ENCODE data around the gene MYLK2. TPM values are rescaled to one million over a fixed set of nuclear protein-coding genes. Genes with fewer than 3 reads are reported as not detected.

MYLK2 gene
- polyA plus RNA-seq, 1 donor (not counting 4 experiments of a cell fraction or from before 2014, with no cell fraction given): 0.05 TPM

- H3K9ac ChIP-seq (ENCODE audit: control insufficient read depth, extremely low read depth, insufficient read depth, low read length): no peak within 1 kb of the TSS
- H3K4me3 ChIP-seq (ENCODE audit: control insufficient read depth in 2 of 3, extremely low read depth in 1 of 3, insufficient read depth in 2 of 3, low read depth in 1 of 3, low read length in 3 of 3): no peak within 1 kb of the TSS
- H3K36me3 ChIP-seq (ENCODE audit: control insufficient read depth in 2 of 2, extremely low read depth in 1 of 2, insufficient read depth in 2 of 2, low read length in 2 of 2): no peaks in the 10 kb centered on the region
- FAIRE-seq (no peak), DNase-seq (ENCODE audit: low read depth, low spot score) (no peak)
- no peak within 1 kb of the TSS for H3K27ac ChIP-seq (ENCODE audit: control insufficient read depth, insufficient read depth, low read length)
- no peaks in the 10 kb centered on the region for H3K9me3 ChIP-seq (ENCODE audit: control insufficient read depth, low read depth, low read length)
- H4K20me1 ChIP-seq (ENCODE audit: control insufficient read depth, extremely low read depth, insufficient read depth, low read length): peaks cover 3% of the 10 kb centered on the region
- H3K79me2 ChIP-seq (ENCODE audit: control insufficient read depth, insufficient read depth, low read length): no peaks in the 10 kb centered on the region
- H3K4me1 ChIP-seq (ENCODE audit: control insufficient read depth, extremely low read depth, insufficient read depth, low read length): no peaks in the 10 kb centered on the region
- H3K27me3 ChIP-seq (ENCODE audit: control insufficient read depth, extremely low read depth, insufficient read depth, low read length): peaks cover 37% of the 10 kb centered on the region
- no peak within 1 kb of the TSS for H3K4me2 ChIP-seq (ENCODE audit: control insufficient read depth, extremely low read depth, insufficient read depth, low read depth, low read length)
- no peak for TF ChIP-seq CTCF (optimal IDR thresholded peaks at IDR 0.05 in 1 of 3, IDR thresholded peaks at IDR 0.05 in 1 of 3, conservative IDR thresholded peaks at IDR 0.05 in 1 of 3; ENCODE audit: extremely low read depth in 1 of 3, insufficient read depth in 2 of 3, low read length in 3 of 3)
- no peak for TF ChIP-seq EZH2 (IDR thresholded peaks at IDR 0.05; ENCODE audit: low read length)
- dilution Hi-C loops (cut with MboI; ENCODE audit: extremely low pct_ligation_motif_present, low sequenced_read_pairs): no loop called here
- H2AFZ ChIP-seq (ENCODE audit: control insufficient read depth, low read length): no peak within 1 kb of the TSS
- no peaks in the 10 kb centered on the region for H3K9me1 ChIP-seq (ENCODE audit: control insufficient read depth, extremely low read depth, insufficient read depth, low read length)
Observed at GRCh38 chr20:31845300-31845863, 26.2 kb downstream of the MYLK2 start, which contains the start of gene FOXS1. TSS of gene FOXS1 (minus strand) at chr20:31845604. CDS start at chr20:31845542, 62 bp downstream.

- Histone ChIP-seq H3K27me3 (ENCODE audit: control insufficient read depth, extremely low read depth, insufficient read depth, low read length) (peaks cover 37% of the 10 kb centered on the region), H3K79me2 (ENCODE audit: control insufficient read depth, insufficient read depth, low read length) (no peaks in the 10 kb centered on the region), H3K9ac (ENCODE audit: control insufficient read depth, extremely low read depth, insufficient read depth, low read length) (no peak overlapping the region), H3K27ac (ENCODE audit: control insufficient read depth, insufficient read depth, low read length) (no peak overlapping the region), H3K9me3 (ENCODE audit: control insufficient read depth, low read depth, low read length) (no peaks in the 10 kb centered on the region), H3K4me3 (ENCODE audit: control insufficient read depth in 2 of 3, extremely low read depth in 1 of 3, insufficient read depth in 2 of 3, low read depth in 1 of 3, low read length in 3 of 3) (no peak overlapping the region), H2AFZ (ENCODE audit: control insufficient read depth, low read length) (no peak overlapping the region), H3K36me3 (ENCODE audit: control insufficient read depth in 2 of 2, extremely low read depth in 1 of 2, insufficient read depth in 2 of 2, low read length in 2 of 2) (no peaks in the 10 kb centered on the region), H3K4me2 (ENCODE audit: control insufficient read depth, extremely low read depth, insufficient read depth, low read depth, low read length) (no peak overlapping the region), H3K9me1 (ENCODE audit: control insufficient read depth, extremely low read depth, insufficient read depth, low read length) (no peaks in the 10 kb centered on the region), H4K20me1 (ENCODE audit: control insufficient read depth, extremely low read depth, insufficient read depth, low read length) (peaks cover 3% of the 10 kb centered on the region), H3K4me1 (ENCODE audit: control insufficient read depth, extremely low read depth, insufficient read depth, low read length) (no peaks in the 10 kb centered on the region)
- FAIRE-seq: no peak
- dilution Hi-C loops (cut with MboI; ENCODE audit: extremely low pct_ligation_motif_present, low sequenced_read_pairs): no loop called here
- no peak for DNase-seq (ENCODE audit: low read depth, low spot score)
- TF ChIP-seq CTCF (optimal IDR thresholded peaks at IDR 0.05 in 1 of 3, IDR thresholded peaks at IDR 0.05 in 1 of 3, conservative IDR thresholded peaks at IDR 0.05 in 1 of 3; ENCODE audit: extremely low read depth in 1 of 3, insufficient read depth in 2 of 3, low read length in 3 of 3) (no peak), EZH2 (IDR thresholded peaks at IDR 0.05; ENCODE audit: low read length) (no peak)
Observed at GRCh38 chr20:31846793-31847138, 27.6 kb downstream of the MYLK2 start.

Measured in keratinocyte (primary cell).